Sigmoid colon (tissue), 7 donors: ENCODE results near the gene PPM1G. TPM values are rescaled to one million over a fixed set of nuclear protein-coding genes. Genes with fewer than 3 reads are reported as not detected.

Source experiments
- DNase-seq: peaks from one replicate; pipeline ENCODE4 v3.0.0-alpha.2; 2019
- H3K27ac ChIP-seq, 4 donors: fragments of 200-600 bp; sonication (generic); one replicate each; pipeline ENCODE4 v1.5.1; 2016 to 2019; ENCODE audit warnings: mild to moderate bottlenecking in 1 of 4
- H3K27me3 ChIP-seq, 3 donors: fragments of 200-600 bp; sonication (generic); one replicate each; pipeline ENCODE4 v1.5.1; 2019; ENCODE audit warnings: mild to moderate bottlenecking in 1 of 3
- H3K36me3 ChIP-seq, 4 donors: fragments of 200-600 bp; sonication (generic); one replicate each; pipeline ENCODE4 v1.5.1; 2016 to 2019
- H3K4me1 ChIP-seq, 4 donors: fragments of 200-600 bp; sonication (generic); one replicate each; pipeline ENCODE4 v1.5.1; 2017 to 2019
- H3K4me3 ChIP-seq, 4 donors: fragments of 200-600 bp; sonication (generic); one replicate each; pipeline ENCODE4 v1.5.1; 2017 to 2019; ENCODE audit warnings: mild to moderate bottlenecking in 2 of 4, moderate library complexity in 1 of 4
- H3K9me3 ChIP-seq, 4 donors: fragments of 200-600 bp in 3 of 4; sonication (generic) in 3 of 4; one replicate each; pipeline versions ENCODE4 v1.5.1 to v1.6.1; 2013 to 2019
- EP300 ChIP-seq, 4 donors: sonication (generic); formaldehyde crosslinking; IDR thresholded peaks; one replicate each; pipeline ENCODE4 v1.6.1; 2017; ENCODE audit warnings: antibody characterized with exemption in 4 of 4
- POLR2A ChIP-seq, 2 donors: fragments of 450-650 bp; IDR thresholded peaks; one replicate each; pipeline ENCODE4 v1.6.1; 2016; ENCODE audit warnings: antibody characterized with exemption in 2 of 2, mild to moderate bottlenecking in 2 of 2, moderate library complexity in 2 of 2
- POLR2AphosphoS5 ChIP-seq, 4 donors: sonication (generic); formaldehyde crosslinking; IDR thresholded peaks; one replicate each; pipeline ENCODE4 v1.6.1; 2017; ENCODE audit warnings: antibody characterized with exemption in 4 of 4
- WGBS, 2 donors: extraction: QIAGEN DNeasy Blood & Tissue Kit; methylation state at CpG; one replicate each; pipeline ENCODE4 v1.1.7; 2013; 5-methylcytosine and 5-hydroxymethylcytosine counted together
- intact Hi-C: fragments of 100-400 bp; cut with DNase I; formaldehyde crosslinking; loops from one replicate; pipeline ENCODE4 v1.15.1; 2023
- polyA plus RNA-seq, 3 donors: library from polyadenylated mRNA; stranded (reverse); fragments of 200-250 nt; gene quantifications; one replicate each; pipeline ENCODE4 v1.2.3, GENCODE V29; 2013
- total RNA-seq, 4 donors: library from RNA; depleted of rRNA; stranded (reverse); fragments of >200 nt; gene quantifications; one replicate each; pipeline ENCODE4 v1.1.0, GENCODE V29; 2016
- TF ChIP-seq, protein P1 (sequence below), 4 experiments: fragments of 450-650 bp in 3 of 4; fragments of 200-600 bp in 1 of 4; IDR thresholded peaks; one replicate each; pipeline ENCODE4 v1.5.1; 2016 to 2019; ENCODE audit warnings: antibody characterized with exemption in 4 of 4, mild to moderate bottlenecking in 3 of 4, moderate library complexity in 2 of 4
- donor health status: healthy with polysubstance abuse.
- donor health status: Bipolar disorder and iron deficiency.
- donor health status: healthy.

PPM1G gene
- total and polyA plus RNA-seq, 7 donors: 40.8 to 93.4 (median 45.3) TPM

DNA sequence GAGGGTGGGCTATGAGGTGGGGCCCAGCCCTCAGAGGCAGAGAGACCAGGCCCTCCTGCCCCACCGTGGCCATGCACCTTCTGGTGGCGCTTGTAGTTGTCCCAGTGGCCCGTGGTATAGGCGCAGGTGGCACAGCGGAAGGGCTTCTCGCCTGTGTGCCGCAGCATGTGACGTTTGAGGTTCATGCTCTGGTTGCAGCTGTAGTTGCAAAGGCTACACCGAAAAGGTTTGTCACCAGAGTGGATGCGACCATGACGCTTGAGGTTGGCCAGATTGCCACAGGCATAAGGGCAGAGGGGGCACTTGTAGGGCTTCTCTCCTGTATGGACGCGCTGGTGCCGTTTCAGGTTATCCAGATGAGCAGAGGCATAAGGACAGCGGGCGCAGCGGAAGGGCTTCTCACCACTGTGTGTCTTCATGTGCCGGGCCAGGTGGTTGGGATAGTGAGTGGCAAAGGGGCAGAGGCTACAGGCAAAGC lies 31.7 kb downstream of the PPM1G start:
- WGBS, 2 donors: 90 to 92% methylated on average over 18 of the region's 18 CpGs
- intact Hi-C loops: no loop called here
- DNase-seq: no peak
- no peaks in the 10 kb centered on the region for H3K27me3 ChIP-seq
- TF ChIP-seq POLR2A (IDR thresholded peaks at IDR 0.05) (no peak), POLR2AphosphoS5 (IDR thresholded peaks at IDR 0.05) (no peak), EP300 (IDR thresholded peaks at IDR 0.05) (no peak)
- TF ChIP-seq, protein P1, sequence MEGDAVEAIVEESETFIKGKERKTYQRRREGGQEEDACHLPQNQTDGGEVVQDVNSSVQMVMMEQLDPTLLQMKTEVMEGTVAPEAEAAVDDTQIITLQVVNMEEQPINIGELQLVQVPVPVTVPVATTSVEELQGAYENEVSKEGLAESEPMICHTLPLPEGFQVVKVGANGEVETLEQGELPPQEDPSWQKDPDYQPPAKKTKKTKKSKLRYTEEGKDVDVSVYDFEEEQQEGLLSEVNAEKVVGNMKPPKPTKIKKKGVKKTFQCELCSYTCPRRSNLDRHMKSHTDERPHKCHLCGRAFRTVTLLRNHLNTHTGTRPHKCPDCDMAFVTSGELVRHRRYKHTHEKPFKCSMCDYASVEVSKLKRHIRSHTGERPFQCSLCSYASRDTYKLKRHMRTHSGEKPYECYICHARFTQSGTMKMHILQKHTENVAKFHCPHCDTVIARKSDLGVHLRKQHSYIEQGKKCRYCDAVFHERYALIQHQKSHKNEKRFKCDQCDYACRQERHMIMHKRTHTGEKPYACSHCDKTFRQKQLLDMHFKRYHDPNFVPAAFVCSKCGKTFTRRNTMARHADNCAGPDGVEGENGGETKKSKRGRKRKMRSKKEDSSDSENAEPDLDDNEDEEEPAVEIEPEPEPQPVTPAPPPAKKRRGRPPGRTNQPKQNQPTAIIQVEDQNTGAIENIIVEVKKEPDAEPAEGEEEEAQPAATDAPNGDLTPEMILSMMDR (IDR thresholded peaks at IDR 0.05): no peak
- H3K27ac ChIP-seq: no peak overlapping the region
- H3K4me3 ChIP-seq: no peak overlapping the region
- no peaks in the 10 kb centered on the region for H3K9me3 ChIP-seq
- peaks cover 0 to 30% (median 23%) of the 10 kb centered on the region in 4 donors for H3K4me1 ChIP-seq
- peaks cover 40 to 78% (median 57%) of the 10 kb centered on the region in 4 donors for H3K36me3 ChIP-seq

- intact Hi-C loops: no loop called here
- 65 to 80% methylated on average over 10 of the region's 10 CpGs for WGBS, 2 donors
- H3K9me3 ChIP-seq: no peaks in the 10 kb centered on the region
Measured at GRCh38 chr2:27376866-27377617, 32.3 kb downstream of the PPM1G start.

GRCh38 chr2:27376151-27376865 lies 33.1 kb downstream of the PPM1G start:
- no peak overlapping the region for H3K27ac ChIP-seq
- no peak for DNase-seq
- intact Hi-C loops: no loop called here
- WGBS, 2 donors: 88 to 90% methylated on average over 16 of the region's 16 CpGs
- no peak for TF ChIP-seq POLR2AphosphoS5 (IDR thresholded peaks at IDR 0.05)
- TF ChIP-seq, protein P1 (IDR thresholded peaks at IDR 0.05): no peak
- no peak for TF ChIP-seq EP300 (IDR thresholded peaks at IDR 0.05)
- TF ChIP-seq POLR2A (IDR thresholded peaks at IDR 0.05): no peak
- peaks cover 0 to 41% (median 33%) of the 10 kb centered on the region in 4 donors for H3K4me1 ChIP-seq
- H3K36me3 ChIP-seq: peaks cover 40 to 69% (median 57%) of the 10 kb centered on the region in 4 donors
- no peaks in the 10 kb centered on the region for H3K27me3 ChIP-seq
- no peaks in the 10 kb centered on the region for H3K9me3 ChIP-seq
- no peak overlapping the region for H3K4me3 ChIP-seq

More at GRCh38 chr2:27376866-27377617, 32.3 kb downstream of the PPM1G start:
- peaks cover 0 to 35% (median 29%) of the 10 kb centered on the region in 4 donors for H3K4me1 ChIP-seq
- H3K27ac ChIP-seq: no peak overlapping the region
- TF ChIP-seq POLR2A (IDR thresholded peaks at IDR 0.05) (no peak), POLR2AphosphoS5 (IDR thresholded peaks at IDR 0.05) (no peak), EP300 (IDR thresholded peaks at IDR 0.05) (no peak)
- TF ChIP-seq, protein P1 (IDR thresholded peaks at IDR 0.05): no peak
- no peak overlapping the region for H3K4me3 ChIP-seq
- no peak for DNase-seq
- no peaks in the 10 kb centered on the region for H3K27me3 ChIP-seq
- H3K36me3 ChIP-seq: peaks cover 40 to 76% (median 57%) of the 10 kb centered on the region in 4 donors

- Histone ChIP-seq H3K4me1 (peaks cover 0 to 40% (median 32%) of the 10 kb centered on the region in 4 donors), H3K4me3 (no peak overlapping the region), H3K36me3 (peaks cover 40 to 68% (median 57%) of the 10 kb centered on the region in 4 donors), H3K9me3 (no peaks in the 10 kb centered on the region), H3K27me3 (no peaks in the 10 kb centered on the region), H3K27ac (no peak overlapping the region)
- intact Hi-C loops: no loop called here
- no peak for DNase-seq
- WGBS, 2 donors: 96% methylated on average over 20 of the region's 20 CpGs
- TF ChIP-seq EP300 (IDR thresholded peaks at IDR 0.05): no peak
- no peak for TF ChIP-seq POLR2AphosphoS5 (IDR thresholded peaks at IDR 0.05)
- TF ChIP-seq, protein P1 (IDR thresholded peaks at IDR 0.05): no peak
- TF ChIP-seq POLR2A (IDR thresholded peaks at IDR 0.05): no peak
Measured at GRCh38 chr2:27375513-27376099, 33.8 kb downstream of the PPM1G start.
